Astrocyte (in vitro differentiated cells and primary cell): ENCODE data around the gene PPP1R14C.
"Not testable (repeated sequence)": the region's sequence is repeated elsewhere in the genome, so short reads cannot be mapped to it uniquely, and the experiment has no call there.

ENCODE experiments used
- CTCF ChIP-seq: IDR thresholded peaks from 2 replicates; pipeline ENCODE4 v1.5.1; 2011; ENCODE audit warnings: low read depth, mild to moderate bottlenecking, inconsistent platforms, low read length, moderate library complexity; ENCODE audit not compliant: insufficient read depth
- EZH2 ChIP-seq: IDR thresholded peaks from 2 replicates; pipeline ENCODE4 v1.6.1; 2012; ENCODE audit warnings: mild to moderate bottlenecking, low read length, inconsistent platforms; ENCODE audit not compliant: insufficient read depth

GRCh38 chr6:150137711-150138110, 5.1 kb upstream of the PPP1R14C start:
- TF ChIP-seq CTCF, EZH2: not testable (repeated sequence)
